GM12878 (cell line): ENCODE results near the gene NPBWR2. TPM values are rescaled to one million over a fixed set of nuclear protein-coding genes. Genes with fewer than 3 reads are reported as not detected.

Experiments used
- ATAC-seq: fragments of 200-7000 bp; cut with Tn5 transposase; 3 replicates; pipeline ENCODE4 v1.9.1; 2020; ENCODE audit warnings: mild to moderate bottlenecking, moderate library complexity
- BruUV-seq: library from RNA; stranded (reverse); fragments of 400-500 nt; replicated peaks from 2 replicates; lab custom pipeline; 2021; lab: Mats Ljungman, UMichigan
- CTCF ChIA-PET: fragments of 300-600 bp; sonication (Branson Sonifier 250); formaldehyde crosslinking; extraction: SDS; loops from one replicate; lab custom pipeline; 2021; ENCODE audit warnings: inconsistent platforms; lab: Yijun Ruan, JAX
- POLR2A ChIA-PET: fragments of 350-600 bp; formaldehyde crosslinking; extraction: SDS; loops from one replicate; lab custom pipeline; 2021; ENCODE audit warnings: inconsistent platforms; lab: Charles Lee
- RAD21 ChIA-PET: fragments of 300-600 bp; sonication (Branson Sonifier 250); formaldehyde crosslinking; loops from one replicate; lab custom pipeline; 2023; ENCODE audit warnings: antibody characterized with exemption; ENCODE audit not compliant: unreplicated experiment; lab: Charles Lee
- SMC1A ChIA-PET: fragments of 300-600 bp; sonication (Branson Sonifier 250); formaldehyde crosslinking; loops from one replicate; lab custom pipeline; 2023; ENCODE audit not compliant: unreplicated experiment, uncharacterized antibody; lab: Charles Lee
- DNase-seq: peaks from one replicate; pipeline ENCODE4 v3.0.0-alpha.2; 2011; ENCODE audit warnings: low read depth, low spot score
- FAIRE-seq: peaks from 3 replicates; lab custom pipeline; 2011; peaks lifted over from hg19 to GRCh38; lab: Jason Lieb, UNC
- H2AFZ ChIP-seq: 2 replicates; pipeline ENCODE4 v1.6.0; 2011; ENCODE audit warnings: low read depth, low read length, control low read depth; ENCODE audit not compliant: control insufficient read depth
- H3K27ac ChIP-seq: 2 replicates; pipeline ENCODE4 v1.5.1; 2011; ENCODE audit warnings: control low read depth; ENCODE audit not compliant: control insufficient read depth, insufficient read depth
- H3K27me3 ChIP-seq, 2 experiments: replicated peaks in 1 of 2; 2 replicates each; pipeline versions ENCODE4 v1.6.0 to v1.6.1; 2011; ENCODE audit warnings: low read length in 1 of 2; ENCODE audit not compliant: control insufficient read depth in 2 of 2, insufficient read depth in 2 of 2
- H3K36me3 ChIP-seq, 2 experiments: 2 replicates each; pipeline ENCODE4 v1.5.1; 2011; ENCODE audit warnings: low read length in 1 of 2; ENCODE audit not compliant: control insufficient read depth in 2 of 2, insufficient read depth in 2 of 2
- H3K4me1 ChIP-seq: 2 replicates; pipeline ENCODE4 v1.6.1; 2011; ENCODE audit warnings: mild to moderate bottlenecking, low read length, moderate library complexity, mixed read lengths; ENCODE audit not compliant: control insufficient read depth, insufficient read depth
- H3K4me2 ChIP-seq: 2 replicates; pipeline ENCODE4 v1.6.0; 2011; ENCODE audit warnings: control low read depth; ENCODE audit not compliant: control insufficient read depth, insufficient read depth
- H3K4me3 ChIP-seq: fragments of 200-600 bp; sonication (generic); 2 replicates; pipeline ENCODE4 v1.5.1; 2016
- H3K79me2 ChIP-seq: 2 replicates; pipeline ENCODE4 v1.6.0; 2011; ENCODE audit warnings: low read length; ENCODE audit not compliant: control insufficient read depth, insufficient read depth
- H3K9ac ChIP-seq: 2 replicates; pipeline ENCODE4 v1.8.0; 2011; ENCODE audit warnings: low read length, control low read depth, mixed read lengths; ENCODE audit not compliant: control insufficient read depth, insufficient read depth
- H3K9me3 ChIP-seq: replicated peaks from 3 replicates; pipeline ENCODE4 v1.5.1; 2011; ENCODE audit warnings: mild to moderate bottlenecking, low read length; ENCODE audit not compliant: control insufficient read depth, insufficient read depth
- H4K20me1 ChIP-seq: 2 replicates; pipeline ENCODE4 v1.6.0; 2011; ENCODE audit not compliant: control insufficient read depth, insufficient read depth
- CBX3 ChIP-seq: fragments of 200-600 bp; sonication (generic); IDR thresholded peaks from 2 replicates; pipeline ENCODE4 v1.6.1; 2016; ENCODE audit warnings: low read depth, borderline replicate concordance
- CHD4 ChIP-seq: fragments of 200-600 bp; sonication (generic); IDR thresholded peaks from 2 replicates; pipeline ENCODE4 v1.6.1; 2016; ENCODE audit warnings: mild to moderate bottlenecking
- ESRRA ChIP-seq: IDR thresholded peaks from 2 replicates; pipeline ENCODE4 v1.6.1; 2012; ENCODE audit warnings: mild to moderate bottlenecking, low read length, improper control_type of control experiment
- FOXK2 ChIP-seq: fragments of 450-650 bp; IDR thresholded peaks from 2 replicates; pipeline ENCODE4 v1.6.1; 2017; ENCODE audit warnings: mild to moderate bottlenecking, moderate library complexity
- HCFC1 ChIP-seq: fragments of 150-350 bp; IDR thresholded peaks from 2 replicates; pipeline ENCODE4 v1.6.1; 2014; ENCODE audit warnings: low read length
- MEF2B ChIP-seq: fragments of 450-650 bp; IDR thresholded peaks from 2 replicates; pipeline ENCODE4 v1.6.1; 2018; ENCODE audit warnings: mild to moderate bottlenecking, moderate library complexity; ENCODE audit not compliant: partially characterized antibody, poor library complexity, severe bottlenecking
- NBN ChIP-seq: fragments of 450-650 bp; IDR thresholded peaks from 2 replicates; pipeline ENCODE4 v1.6.1; 2016
- SMARCA5 ChIP-seq: fragments of 450-650 bp; IDR thresholded peaks from 2 replicates; pipeline ENCODE4 v1.6.1; 2017; ENCODE audit warnings: mild to moderate bottlenecking
- TARDBP ChIP-seq: IDR thresholded peaks from 2 replicates; pipeline ENCODE4 v1.6.1; 2016; ENCODE audit warnings: borderline replicate concordance
- ZSCAN29 ChIP-seq: fragments of 450-650 bp; IDR thresholded peaks from 2 replicates; pipeline ENCODE4 v1.6.1; 2017; ENCODE audit warnings: mild to moderate bottlenecking, moderate library complexity
- WGBS: methylation state at CpG from one replicate; pipeline ENCODE4 v1.1.6; 2016; ENCODE audit warnings: low lambda C conversion rate; ENCODE audit not compliant: insufficient replicate concordance, insufficient coverage; ENCODE audit errors: missing lambda C conversion rate; 5-methylcytosine and 5-hydroxymethylcytosine counted together
- in situ Hi-C: fragments of 300-500 bp; cut with MboI; formaldehyde crosslinking; loops from 9 replicates; pipeline ENCODE4 v1.14.3; 2018; ENCODE audit warnings: mixed read lengths
- intact Hi-C: fragments of 100-400 bp; cut with micrococcal nuclease; formaldehyde crosslinking; loops from one replicate; pipeline ENCODE4 v1.14.2; 2022; ENCODE audit not compliant: unreplicated experiment
- polyA plus RNA-seq, 11 experiments: library from polyadenylated mRNA; depleted of rRNA in 4 of 11; unstranded in 6 of 11; stranded (reverse) in 5 of 11; fragments of >200 nt; fragmentation: Nextera tagmentation in 4 of 11; fragmentation: Illumina TruSeq in 1 of 11; extraction: Ambion mirVana in 4 of 11; extraction: Trizol in 1 of 11; gene quantifications; 1 replicate in 1 of 11; 2 replicates in 10 of 11; pipeline versions ENCODE4 v1.2.1 to v1.2.3, GENCODE V29; 2011 to 2016; ENCODE audit warnings: inconsistent platforms in 2 of 11, missing spikeins in 2 of 11, low read depth in 1 of 11
- total RNA-seq, 4 experiments: library from RNA; depleted of rRNA in 3 of 4; stranded (reverse); fragments of >200 nt in 3 of 4; fragmentation: Illumina TruSeq in 1 of 4; extraction: Trizol in 1 of 4; gene quantifications; 2 replicates each; pipeline versions ENCODE4 v1.2.1 to v1.2.3, GENCODE V29; 2013 to 2021
- TF ChIP-seq, protein P1 (sequence below): IDR thresholded peaks from 2 replicates; pipeline ENCODE4 v1.6.1; 2011; ENCODE audit warnings: low read depth, low read length, improper control_type of control experiment, borderline replicate concordance
- TF ChIP-seq, protein P2 (sequence below): fragments of 150-350 bp; IDR thresholded peaks from 2 replicates; pipeline ENCODE4 v1.6.1; 2014; ENCODE audit warnings: mild to moderate bottlenecking, low read depth, low read length

The NPBWR2 gene
- total and polyA plus RNA-seq, 10 of the 15 experiments (the other 5 are each of a cell fraction or from before 2014, with no cell fraction given) = not detected

DNA sequence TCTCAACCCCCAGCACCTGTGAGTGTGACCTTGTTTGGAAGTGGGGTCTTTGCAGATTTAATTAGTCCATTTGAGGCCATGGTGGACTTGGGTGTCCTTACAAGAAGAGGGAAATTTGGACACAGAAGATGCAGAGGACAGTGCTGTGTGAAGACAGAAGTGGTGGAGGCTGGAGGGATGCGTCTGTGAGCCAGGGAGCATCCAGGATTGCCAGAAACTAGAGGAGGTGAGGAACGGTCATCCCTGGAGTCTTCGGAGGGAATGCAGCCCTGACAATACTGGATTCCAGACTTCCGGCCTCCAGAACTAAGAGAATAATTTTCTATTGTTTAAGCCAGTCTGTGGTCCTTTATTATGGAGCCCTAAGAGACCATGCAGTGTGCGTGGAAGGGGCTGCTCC lies 22.9 kb upstream of the NPBWR2 start:
- ATAC-seq (no peak), DNase-seq (no peak), FAIRE-seq (no peak)
- H3K4me2 ChIP-seq = no peak overlapping the region
- in situ Hi-C loops (no loop called here), intact Hi-C loops (no loop called here)
- TF ChIP-seq FOXK2 = no peak
- TF ChIP-seq MEF2B = no peak
- TF ChIP-seq CBX3 = no peak
- TF ChIP-seq ESRRA = no peak
- no peak for TF ChIP-seq TARDBP
- TF ChIP-seq SMARCA5 = no peak
- TF ChIP-seq HCFC1 = no peak
- TF ChIP-seq CHD4 = no peak
- TF ChIP-seq, protein P1, sequence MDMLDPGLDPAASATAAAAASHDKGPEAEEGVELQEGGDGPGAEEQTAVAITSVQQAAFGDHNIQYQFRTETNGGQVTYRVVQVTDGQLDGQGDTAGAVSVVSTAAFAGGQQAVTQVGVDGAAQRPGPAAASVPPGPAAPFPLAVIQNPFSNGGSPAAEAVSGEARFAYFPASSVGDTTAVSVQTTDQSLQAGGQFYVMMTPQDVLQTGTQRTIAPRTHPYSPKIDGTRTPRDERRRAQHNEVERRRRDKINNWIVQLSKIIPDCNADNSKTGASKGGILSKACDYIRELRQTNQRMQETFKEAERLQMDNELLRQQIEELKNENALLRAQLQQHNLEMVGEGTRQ = no peak
- TF ChIP-seq ZSCAN29 = no peak
- TF ChIP-seq, protein P2, sequence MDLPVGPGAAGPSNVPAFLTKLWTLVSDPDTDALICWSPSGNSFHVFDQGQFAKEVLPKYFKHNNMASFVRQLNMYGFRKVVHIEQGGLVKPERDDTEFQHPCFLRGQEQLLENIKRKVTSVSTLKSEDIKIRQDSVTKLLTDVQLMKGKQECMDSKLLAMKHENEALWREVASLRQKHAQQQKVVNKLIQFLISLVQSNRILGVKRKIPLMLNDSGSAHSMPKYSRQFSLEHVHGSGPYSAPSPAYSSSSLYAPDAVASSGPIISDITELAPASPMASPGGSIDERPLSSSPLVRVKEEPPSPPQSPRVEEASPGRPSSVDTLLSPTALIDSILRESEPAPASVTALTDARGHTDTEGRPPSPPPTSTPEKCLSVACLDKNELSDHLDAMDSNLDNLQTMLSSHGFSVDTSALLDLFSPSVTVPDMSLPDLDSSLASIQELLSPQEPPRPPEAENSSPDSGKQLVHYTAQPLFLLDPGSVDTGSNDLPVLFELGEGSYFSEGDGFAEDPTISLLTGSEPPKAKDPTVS = no peak
- TF ChIP-seq NBN = no peak
- H3K79me2 ChIP-seq = no peaks in the 10 kb centered on the region
- H3K27ac ChIP-seq = no peak overlapping the region
- CTCF ChIA-PET = no interaction called here
- no peaks in the 10 kb centered on the region for H4K20me1 ChIP-seq
- SMC1A ChIA-PET = no interaction called here
- no peaks in the 10 kb centered on the region for H3K4me1 ChIP-seq
- no TSS peak for BruUV-seq
- no peaks in the 10 kb centered on the region for H3K9me3 ChIP-seq
- H2AFZ ChIP-seq = no peak overlapping the region
- 30% methylated on average over 5 of the region's 5 CpGs for WGBS
- H3K9ac ChIP-seq = no peak overlapping the region
- no peaks in the 10 kb centered on the region; a peak in 1 of 4 replicates for H3K27me3 ChIP-seq
- POLR2A ChIA-PET = no interaction called here
- RAD21 ChIA-PET = interaction anchor here (0.7 kb wide), 1 partner anchor 47 kb away, joined by 5 read pairs; no protein-coding TSS in a partner anchor
- no peaks in the 10 kb centered on the region for H3K36me3 ChIP-seq
- H3K4me3 ChIP-seq = no peak overlapping the region
